ENCODE data around the gene SLC25A30.

Gene SLC25A30

DNA sequence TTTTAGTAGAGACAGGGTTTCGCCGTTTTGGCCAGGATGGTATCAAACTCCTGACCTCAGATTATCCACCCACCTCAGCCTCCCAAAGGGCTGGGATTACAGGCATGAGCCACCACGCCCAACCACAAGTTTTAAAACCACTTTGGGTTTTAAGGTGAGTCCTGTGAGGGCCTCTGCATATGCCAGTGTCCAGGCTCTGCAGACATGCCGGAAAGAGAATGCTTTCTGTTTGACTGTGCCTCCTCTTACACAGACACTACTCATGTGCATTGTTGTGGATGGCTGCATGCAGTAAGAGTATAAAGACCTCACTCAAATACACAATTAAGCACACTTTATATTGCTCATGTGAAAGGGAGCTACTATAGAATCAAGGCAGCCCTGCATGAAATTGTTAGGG lies 20.8 kb upstream of the SLC25A30 start:
- no peak overlapping the region for H3K4me3 ChIP-seq (replicated peaks; ENCODE audit: insufficient read depth, low read length)
- TF ChIP-seq, protein P1, sequence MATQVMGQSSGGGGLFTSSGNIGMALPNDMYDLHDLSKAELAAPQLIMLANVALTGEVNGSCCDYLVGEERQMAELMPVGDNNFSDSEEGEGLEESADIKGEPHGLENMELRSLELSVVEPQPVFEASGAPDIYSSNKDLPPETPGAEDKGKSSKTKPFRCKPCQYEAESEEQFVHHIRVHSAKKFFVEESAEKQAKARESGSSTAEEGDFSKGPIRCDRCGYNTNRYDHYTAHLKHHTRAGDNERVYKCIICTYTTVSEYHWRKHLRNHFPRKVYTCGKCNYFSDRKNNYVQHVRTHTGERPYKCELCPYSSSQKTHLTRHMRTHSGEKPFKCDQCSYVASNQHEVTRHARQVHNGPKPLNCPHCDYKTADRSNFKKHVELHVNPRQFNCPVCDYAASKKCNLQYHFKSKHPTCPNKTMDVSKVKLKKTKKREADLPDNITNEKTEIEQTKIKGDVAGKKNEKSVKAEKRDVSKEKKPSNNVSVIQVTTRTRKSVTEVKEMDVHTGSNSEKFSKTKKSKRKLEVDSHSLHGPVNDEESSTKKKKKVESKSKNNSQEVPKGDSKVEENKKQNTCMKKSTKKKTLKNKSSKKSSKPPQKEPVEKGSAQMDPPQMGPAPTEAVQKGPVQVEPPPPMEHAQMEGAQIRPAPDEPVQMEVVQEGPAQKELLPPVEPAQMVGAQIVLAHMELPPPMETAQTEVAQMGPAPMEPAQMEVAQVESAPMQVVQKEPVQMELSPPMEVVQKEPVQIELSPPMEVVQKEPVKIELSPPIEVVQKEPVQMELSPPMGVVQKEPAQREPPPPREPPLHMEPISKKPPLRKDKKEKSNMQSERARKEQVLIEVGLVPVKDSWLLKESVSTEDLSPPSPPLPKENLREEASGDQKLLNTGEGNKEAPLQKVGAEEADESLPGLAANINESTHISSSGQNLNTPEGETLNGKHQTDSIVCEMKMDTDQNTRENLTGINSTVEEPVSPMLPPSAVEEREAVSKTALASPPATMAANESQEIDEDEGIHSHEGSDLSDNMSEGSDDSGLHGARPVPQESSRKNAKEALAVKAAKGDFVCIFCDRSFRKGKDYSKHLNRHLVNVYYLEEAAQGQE (IDR thresholded peaks at IDR 0.05; ENCODE audit: insufficient replicate concordance, low read depth) = no peak
- TF ChIP-seq, protein P2, sequence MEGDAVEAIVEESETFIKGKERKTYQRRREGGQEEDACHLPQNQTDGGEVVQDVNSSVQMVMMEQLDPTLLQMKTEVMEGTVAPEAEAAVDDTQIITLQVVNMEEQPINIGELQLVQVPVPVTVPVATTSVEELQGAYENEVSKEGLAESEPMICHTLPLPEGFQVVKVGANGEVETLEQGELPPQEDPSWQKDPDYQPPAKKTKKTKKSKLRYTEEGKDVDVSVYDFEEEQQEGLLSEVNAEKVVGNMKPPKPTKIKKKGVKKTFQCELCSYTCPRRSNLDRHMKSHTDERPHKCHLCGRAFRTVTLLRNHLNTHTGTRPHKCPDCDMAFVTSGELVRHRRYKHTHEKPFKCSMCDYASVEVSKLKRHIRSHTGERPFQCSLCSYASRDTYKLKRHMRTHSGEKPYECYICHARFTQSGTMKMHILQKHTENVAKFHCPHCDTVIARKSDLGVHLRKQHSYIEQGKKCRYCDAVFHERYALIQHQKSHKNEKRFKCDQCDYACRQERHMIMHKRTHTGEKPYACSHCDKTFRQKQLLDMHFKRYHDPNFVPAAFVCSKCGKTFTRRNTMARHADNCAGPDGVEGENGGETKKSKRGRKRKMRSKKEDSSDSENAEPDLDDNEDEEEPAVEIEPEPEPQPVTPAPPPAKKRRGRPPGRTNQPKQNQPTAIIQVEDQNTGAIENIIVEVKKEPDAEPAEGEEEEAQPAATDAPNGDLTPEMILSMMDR (IDR thresholded peaks at IDR 0.05; ENCODE audit: insufficient read depth, low read length) = no peak
- DNase-seq (ENCODE audit: low read depth in 1 of 2, low spot score in 1 of 2) = no peak
- no peak overlapping the region for H3K27ac ChIP-seq (replicated peaks)
- H3K27me3 ChIP-seq (ENCODE audit: insufficient read depth, poor library complexity, severe bottlenecking) = no peaks in the 10 kb centered on the region

DNA sequence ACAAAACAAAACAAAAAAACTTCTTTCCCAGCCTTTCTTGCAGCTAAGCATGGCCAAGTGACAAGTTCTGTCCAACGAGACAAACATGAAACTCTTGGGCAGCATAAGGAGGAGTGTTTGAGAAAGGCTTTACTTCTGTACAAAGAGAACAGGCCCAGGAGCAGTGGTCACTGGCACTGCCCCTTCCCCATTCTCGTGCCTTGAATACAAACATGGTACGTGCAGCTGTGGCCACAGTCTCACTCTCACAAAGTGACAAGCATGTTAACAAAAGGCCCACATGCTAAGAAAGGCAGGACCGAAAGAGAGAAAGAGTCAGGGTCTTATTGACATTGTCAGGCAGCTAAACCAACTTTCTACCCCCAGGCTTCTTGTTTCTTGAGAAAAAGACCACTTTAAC lies 19.8 kb upstream of the SLC25A30 start:
- no peak overlapping the region for H3K4me3 ChIP-seq (replicated peaks; ENCODE audit: insufficient read depth, low read length)
- H3K27me3 ChIP-seq (ENCODE audit: insufficient read depth, poor library complexity, severe bottlenecking) = no peaks in the 10 kb centered on the region
- TF ChIP-seq, protein P2 (IDR thresholded peaks at IDR 0.05; ENCODE audit: insufficient read depth, low read length) = no peak
- TF ChIP-seq, protein P1 (IDR thresholded peaks at IDR 0.05; ENCODE audit: insufficient replicate concordance, low read depth) = no peak
- no peak for TF ChIP-seq POLR2AphosphoS5 (IDR thresholded peaks at IDR 0.05; ENCODE audit: low read depth)
- DNase-seq (ENCODE audit: low read depth in 1 of 2, low spot score in 1 of 2) = no peak
- H3K27ac ChIP-seq (replicated peaks) = no peak overlapping the region

DNA sequence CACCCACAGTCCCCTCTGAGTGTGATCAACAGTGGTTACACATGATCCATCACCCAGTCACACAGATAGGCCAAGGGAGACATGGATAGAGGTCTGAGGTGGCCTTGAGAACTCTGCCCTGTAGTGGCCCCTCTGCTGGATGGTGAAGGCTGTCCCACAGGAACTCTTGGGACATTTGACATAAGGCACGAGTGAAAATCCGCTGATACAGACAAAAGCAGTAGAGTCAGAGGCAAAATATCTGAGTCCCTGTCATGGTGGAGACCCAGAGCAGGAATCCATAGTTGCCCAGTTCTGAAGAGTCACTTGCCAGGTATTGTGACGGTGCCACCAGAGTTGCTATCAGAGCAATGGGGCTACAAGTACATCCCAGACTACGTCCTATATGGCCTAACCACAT lies 18.8 kb upstream of the SLC25A30 start:
- no peak overlapping the region for H3K4me3 ChIP-seq (replicated peaks; ENCODE audit: insufficient read depth, low read length)
- no peak for TF ChIP-seq SPI1 (IDR thresholded peaks at IDR 0.05; ENCODE audit: borderline replicate concordance, low read depth)
- no peak for TF ChIP-seq GABPA (IDR thresholded peaks at IDR 0.05; ENCODE audit: low read depth)
- no peak for TF ChIP-seq POLR2AphosphoS5 (IDR thresholded peaks at IDR 0.05; ENCODE audit: low read depth)
- TF ChIP-seq, protein P2 (IDR thresholded peaks at IDR 0.05; ENCODE audit: insufficient read depth, low read length) = no peak
- TF ChIP-seq, protein P1 (IDR thresholded peaks at IDR 0.05; ENCODE audit: insufficient replicate concordance, low read depth) = no peak
- H3K27ac ChIP-seq (replicated peaks) = no peak overlapping the region
- DNase-seq (ENCODE audit: low read depth in 1 of 2, low spot score in 1 of 2) = no peak
- H3K27me3 ChIP-seq (ENCODE audit: insufficient read depth, poor library complexity, severe bottlenecking) = no peaks in the 10 kb centered on the region

Measured in HL-60 (cell line).